HepG2 (cell line): Measurements from ENCODE around the gene CCDC170. TPM values are rescaled to one million over a fixed set of nuclear protein-coding genes. Genes with fewer than 3 reads are reported as not detected.
A peak's percentile ranks its signal among the peaks of the same experiment; 100 is the strongest.

Experiments used
- BHLHE40 ChIP-seq: IDR thresholded peaks from 2 replicates; pipeline ENCODE4 v1.6.1; 2011; ENCODE audit warnings: low read length, improper control_type of control experiment
- DMAP1 ChIP-seq: IDR thresholded peaks from 2 replicates; pipeline ENCODE4 v1.6.1; 2016
- E2F1 ChIP-seq: sonication (generic); formaldehyde crosslinking; IDR thresholded peaks from 2 replicates; pipeline ENCODE4 v1.5.0; 2020; ENCODE audit warnings: missing genetic modification reagents
- ELF4 ChIP-seq: sonication (generic); formaldehyde crosslinking; IDR thresholded peaks from 2 replicates; pipeline ENCODE4 v1.5.0; 2020; ENCODE audit warnings: missing genetic modification reagents, mild to moderate bottlenecking, moderate library complexity, borderline replicate concordance
- HNF1A ChIP-seq, 2 experiments: sonication (generic) in 1 of 2; formaldehyde crosslinking in 1 of 2; IDR thresholded peaks; 2 replicates each; pipeline versions ENCODE4 v1.4.0 to v1.6.1; 2016 to 2020; ENCODE audit warnings: borderline replicate concordance in 1 of 2, low read depth in 1 of 2, mild to moderate bottlenecking in 1 of 2, missing genetic modification reagents in 1 of 2
- HOXA9 ChIP-seq: sonication (generic); formaldehyde crosslinking; IDR thresholded peaks from 2 replicates; pipeline ENCODE4 v1.8.1; 2022; ENCODE audit warnings: missing genetic modification reagents, mild to moderate bottlenecking, moderate library complexity, borderline replicate concordance
- KMT2A ChIP-seq: sonication (generic); formaldehyde crosslinking; IDR thresholded peaks from 2 replicates; pipeline ENCODE4 v1.4.0; 2020; ENCODE audit warnings: missing genetic modification reagents
- RELA ChIP-seq: sonication (generic); formaldehyde crosslinking; IDR thresholded peaks from 2 replicates; pipeline ENCODE4 v1.4.0; 2020; ENCODE audit warnings: missing genetic modification reagents
- SALL1 ChIP-seq: sonication (generic); formaldehyde crosslinking; IDR thresholded peaks from 2 replicates; pipeline ENCODE4 v1.8.0; 2022; ENCODE audit warnings: mild to moderate bottlenecking, missing genetic modification reagents
- SIX1 ChIP-seq: sonication (generic); formaldehyde crosslinking; IDR thresholded peaks from 2 replicates; pipeline ENCODE4 v1.4.0; 2020; ENCODE audit warnings: missing genetic modification reagents, borderline replicate concordance
- SSRP1 ChIP-seq: IDR thresholded peaks from 2 replicates; pipeline ENCODE4 v1.6.1; 2016; ENCODE audit warnings: control low read depth
- ZBTB25 ChIP-seq: IDR thresholded peaks from 2 replicates; pipeline ENCODE4 v1.6.1; 2018; ENCODE audit warnings: missing genetic modification reagents
- ZNF234 ChIP-seq: sonication (generic); formaldehyde crosslinking; conservative IDR thresholded peaks from 2 replicates; pipeline ENCODE4 v1.5.1; 2020; ENCODE audit warnings: mild to moderate bottlenecking, missing genetic modification reagents
- ZNF276 ChIP-seq: sonication (generic); formaldehyde crosslinking; IDR thresholded peaks from 2 replicates; pipeline ENCODE4 v1.4.0; 2020; ENCODE audit warnings: mild to moderate bottlenecking, low read depth, missing genetic modification reagents
- ZNF451 ChIP-seq: sonication (generic); formaldehyde crosslinking; IDR thresholded peaks from 2 replicates; pipeline ENCODE4 v1.5.0; 2020; ENCODE audit warnings: mild to moderate bottlenecking, missing genetic modification reagents
- ZNF468 ChIP-seq: sonication (generic); formaldehyde crosslinking; IDR thresholded peaks from 2 replicates; pipeline ENCODE4 v1.8.0; 2022; ENCODE audit warnings: mild to moderate bottlenecking, moderate library complexity, missing genetic modification reagents
- ZNF503 ChIP-seq: sonication (generic); formaldehyde crosslinking; IDR thresholded peaks from 2 replicates; pipeline ENCODE4 v1.4.0; 2020; ENCODE audit warnings: missing genetic modification reagents
- polyA plus RNA-seq, 8 experiments: library from polyadenylated mRNA; depleted of rRNA in 3 of 8; stranded (reverse) in 7 of 8; unstranded in 1 of 8; fragments of >200 nt; fragmentation: Illumina TruSeq in 4 of 8; extraction: Trizol in 4 of 8; gene quantifications; 2 replicates each; pipeline versions ENCODE4 v1.2.1 to v1.2.3, GENCODE V29; 2011 to 2016; ENCODE audit warnings: low read depth in 4 of 8, missing spikeins in 1 of 8, mixed read lengths in 1 of 8; ENCODE audit not compliant: insufficient read depth in 1 of 8
- total RNA-seq, 5 experiments: library from RNA; depleted of rRNA; stranded (reverse); fragments of >200 nt; fragmentation: Illumina TruSeq; extraction: Trizol; gene quantifications; 2 replicates each; pipeline ENCODE4 v1.2.3, GENCODE V29; 2016; ENCODE audit warnings: low read depth in 1 of 5

Gene CCDC170
- total and polyA plus RNA-seq, 2 of the 13 experiments (the other 11 are each of a cell fraction or from before 2014, with no cell fraction given): 0.90 to 5.1 TPM

GRCh38 chr6:151658091-151658490 lies 164.3 kb downstream of the CCDC170 start (continued):
- TF ChIP-seq ZNF503 (CRISPR knock-in tag) (peak; percentile 90), DMAP1 (CRISPR knock-in tag) (no peak), KMT2A (CRISPR knock-in tag) (no peak), ZNF234 (CRISPR knock-in tag) (no peak), ZNF451 (CRISPR knock-in tag) (no peak), E2F1 (CRISPR knock-in tag) (no peak), SALL1 (peak; percentile 89; the same call in 1 of the 2 replicates), BHLHE40 (no peak), ZBTB25 (CRISPR knock-in tag) (peak; percentile 91), RELA (no peak), HOXA9 (CRISPR knock-in tag) (no peak), ELF4 (peak; percentile 51; the same call in 1 of the 2 replicates), SSRP1 (CRISPR knock-in tag) (0 out of 2 replicates have a peak, but pooled peaks have one; percentile 37), ZNF468 (no peak), HNF1A (IDR thresholded peaks at IDR 0.05; ENCODE audit: low read depth) (peak; percentile 74), HNF1A (CRISPR knock-in tag; IDR thresholded peaks at IDR 0.05; ENCODE audit: borderline replicate concordance) (peak; percentile 82; the same call in 1 of the 2 replicates), SIX1 (CRISPR knock-in tag) (peak; percentile 99), ZNF276 (no peak)
